DMS 273 (cell line): ENCODE data around the gene SMAD4.
"Not testable (repeated sequence)": the region's sequence is repeated elsewhere in the genome, so short reads cannot be mapped to it uniquely, and the experiment has no call there.

Experiments used
- DNase-seq: peaks from one replicate; lab custom pipeline; 2025; ENCODE audit not compliant: unreplicated experiment; lab: John Stamatoyannopoulos, UW

Gene SMAD4

GRCh38 chr18:51029694-51030536 lies at the start of gene SMAD4:
SMAD4 (plus strand) TSS chr18:51030213; CDS start chr18:51047047, 16,834 bp downstream.
- DNase-seq = peak; percentile 98

DNA sequence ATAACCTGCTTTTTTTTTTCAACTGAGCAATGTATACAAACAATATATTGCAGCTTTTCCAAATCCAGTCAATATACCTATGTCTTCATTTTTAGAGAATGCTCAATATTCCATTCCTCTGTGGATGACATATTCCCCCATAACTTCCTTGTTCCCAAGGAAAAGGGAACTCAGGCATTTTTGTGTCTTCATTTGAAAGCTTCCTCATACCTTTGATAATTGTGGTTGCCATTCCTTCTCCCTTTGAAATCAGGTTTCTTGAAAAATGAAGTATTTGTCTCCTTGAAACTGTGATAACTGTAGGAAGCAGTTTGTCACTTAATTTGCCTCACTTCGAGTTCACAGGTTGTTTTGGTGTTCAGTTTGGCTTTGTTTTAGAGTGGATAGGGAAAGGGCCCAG lies 48.6 kb upstream of the SMAD4 start:
- DNase-seq = no peak

GRCh38 chr18:50982086-50982801 lies 47.8 kb upstream of the SMAD4 start:
- DNase-seq = peak; percentile 96

GRCh38 chr18:50982802-50983179 lies 47.2 kb upstream of the SMAD4 start:
- DNase-seq = peak; percentile 96

- peak; percentile 83 for DNase-seq
These were observed 43.5 kb upstream of the SMAD4 start for GRCh38 chr18:50986360-50987087.

DNA sequence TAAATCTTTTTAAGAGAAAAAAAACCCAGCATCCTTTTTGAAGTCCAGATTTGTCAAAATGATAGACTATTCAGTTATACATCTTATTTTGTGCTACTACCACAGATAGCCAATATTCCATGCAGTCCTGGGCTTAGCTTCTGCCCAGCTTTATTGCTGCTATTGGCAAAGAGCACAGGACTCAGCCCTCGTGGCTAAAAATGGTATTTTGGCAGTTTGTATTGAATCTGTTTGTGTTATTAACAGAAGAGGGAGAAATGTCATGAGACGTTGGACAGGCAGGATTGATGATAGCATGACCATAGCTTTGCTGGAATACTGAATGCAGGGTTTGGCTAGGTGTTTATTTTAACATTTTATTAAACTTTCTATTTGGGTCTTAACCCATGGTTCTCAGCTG lies 42.8 kb upstream of the SMAD4 start:
- peak; percentile 46 for DNase-seq

GRCh38 chr18:50989711-50990110 lies 40.3 kb upstream of the SMAD4 start:
- DNase-seq = no peak

- DNase-seq = peak; percentile 38
These were observed 37.7 kb upstream of the SMAD4 start for GRCh38 chr18:50992351-50992762.

- DNase-seq = no peak
These were observed 36.0 kb upstream of the SMAD4 start for GRCh38 chr18:50994031-50994430.

GRCh38 chr18:51003174-51003573 lies 26.8 kb upstream of the SMAD4 start:
- not testable (repeated sequence) for DNase-seq

DNA sequence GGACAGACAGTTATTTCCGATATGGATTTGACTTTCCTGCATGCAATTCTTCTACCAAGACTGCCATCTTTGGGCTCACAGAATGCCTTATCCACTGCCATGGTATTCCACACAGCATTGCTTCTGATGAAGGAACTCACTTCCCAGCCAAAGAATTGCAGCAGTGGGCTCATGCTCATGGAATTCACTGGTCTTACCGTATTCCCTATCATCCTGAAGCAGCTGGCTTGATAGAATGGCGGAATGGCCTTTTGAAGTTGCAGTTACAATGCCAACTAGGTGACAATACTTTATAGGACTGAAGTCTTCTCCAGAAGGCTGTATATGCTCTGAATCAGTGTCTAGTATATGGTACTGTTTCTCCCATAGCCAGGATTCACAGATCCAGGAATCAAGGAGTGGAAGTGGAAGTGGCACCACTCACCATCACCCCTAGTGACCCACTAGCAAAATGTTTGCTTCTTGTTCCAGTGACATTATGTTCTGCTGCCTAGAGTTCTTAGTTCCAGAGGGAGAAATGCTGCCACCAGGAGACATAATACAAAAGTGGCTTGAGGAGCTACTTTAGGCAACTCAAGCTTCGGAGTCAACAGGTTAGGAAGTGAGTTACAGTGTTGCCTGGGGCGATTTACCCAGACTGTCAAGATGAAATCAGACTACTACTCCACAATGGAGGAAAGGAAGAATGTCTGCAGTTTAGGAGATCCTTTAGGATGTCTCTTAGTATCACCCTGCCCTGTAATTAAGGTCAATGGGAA lies 23.8 kb upstream of the SMAD4 start:
- DNase-seq = no peak

GRCh38 chr18:51006948-51007789 lies 22.8 kb upstream of the SMAD4 start:
- no peak for DNase-seq

- no peak for DNase-seq
These were observed 22.2 kb upstream of the SMAD4 start for GRCh38 chr18:51007790-51008139.

DNA sequence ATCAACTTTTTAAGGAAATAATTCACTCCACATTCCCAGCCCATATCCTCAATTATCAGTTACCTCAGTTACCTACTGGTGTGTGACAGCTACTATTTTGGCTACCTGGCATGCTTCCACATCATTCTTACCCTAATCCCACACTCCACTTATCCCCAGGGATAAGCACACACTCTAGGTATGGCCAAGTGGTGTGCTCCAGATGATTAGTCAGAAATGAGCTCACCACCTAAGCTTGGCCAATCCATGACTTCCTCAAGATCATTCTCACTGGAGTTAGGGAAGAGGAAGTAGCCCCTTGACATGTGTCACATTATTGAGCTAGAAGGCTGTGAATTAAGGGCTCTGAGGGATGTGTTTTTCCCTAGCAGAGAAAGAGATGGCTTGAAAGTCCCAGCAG lies 20.9 kb upstream of the SMAD4 start:
- peak; percentile 59 for DNase-seq

DNA sequence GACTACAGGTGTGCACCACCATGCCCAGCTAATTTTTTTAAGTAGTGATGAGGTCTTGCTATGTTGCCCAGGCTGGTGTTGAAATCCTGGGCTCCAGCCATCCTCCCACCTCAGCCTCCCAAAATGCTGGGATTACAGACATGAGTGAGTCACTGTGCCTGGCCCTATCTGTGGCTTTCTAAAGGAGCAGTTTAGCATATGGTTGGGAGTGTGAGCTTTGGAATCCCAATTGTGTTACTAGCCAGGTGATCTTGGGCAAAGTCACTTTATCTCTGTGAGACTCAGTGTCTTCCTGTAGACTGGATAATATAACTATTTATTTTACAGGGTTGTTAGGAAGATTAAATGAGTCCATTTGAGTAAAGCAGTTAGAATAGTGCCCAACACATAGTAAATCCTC lies 19.8 kb upstream of the SMAD4 start:
- DNase-seq = peak; percentile 24

DNA sequence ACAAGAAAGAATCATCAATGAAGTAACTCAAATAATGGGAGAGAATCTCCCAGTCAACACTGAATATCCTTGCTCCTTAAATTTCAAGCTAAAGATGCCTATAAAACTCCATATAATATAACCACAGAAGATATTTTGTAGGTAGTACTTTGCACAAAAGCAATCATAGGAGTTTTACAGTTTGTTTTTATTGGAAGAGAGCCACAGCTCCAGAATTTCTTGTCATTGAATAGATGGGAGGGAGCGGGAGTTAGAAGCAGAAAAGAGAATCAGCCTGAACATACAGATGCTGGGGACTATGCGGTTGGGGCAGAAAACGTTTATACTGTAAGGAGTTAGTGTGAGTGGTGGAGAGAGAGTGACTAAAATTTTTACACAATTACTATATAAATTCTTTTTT lies 18.3 kb upstream of the SMAD4 start:
- DNase-seq = peak; percentile 47

- DNase-seq = no peak
These were observed 17.6 kb upstream of the SMAD4 start for GRCh38 chr18:51012441-51012840.

DNA sequence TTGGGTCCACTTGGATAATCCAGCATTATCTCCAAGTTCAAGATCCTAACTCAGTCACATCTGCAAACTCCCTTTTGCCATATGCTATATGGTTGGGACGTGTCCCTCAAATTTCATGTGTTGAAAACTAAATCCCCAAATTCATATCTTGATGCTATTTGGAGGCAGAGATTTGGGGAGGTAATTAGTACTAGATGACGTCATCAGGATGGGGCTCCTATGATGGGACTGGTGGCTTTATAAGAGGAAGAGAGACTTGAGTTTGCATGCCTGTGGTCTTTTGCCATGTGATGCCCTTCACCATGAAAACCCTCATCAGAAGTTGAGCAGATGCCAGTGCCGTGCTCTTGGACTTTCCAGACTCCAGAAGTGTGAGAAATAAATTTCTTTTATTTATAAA lies 16.8 kb upstream of the SMAD4 start:
- DNase-seq = no peak

DNA sequence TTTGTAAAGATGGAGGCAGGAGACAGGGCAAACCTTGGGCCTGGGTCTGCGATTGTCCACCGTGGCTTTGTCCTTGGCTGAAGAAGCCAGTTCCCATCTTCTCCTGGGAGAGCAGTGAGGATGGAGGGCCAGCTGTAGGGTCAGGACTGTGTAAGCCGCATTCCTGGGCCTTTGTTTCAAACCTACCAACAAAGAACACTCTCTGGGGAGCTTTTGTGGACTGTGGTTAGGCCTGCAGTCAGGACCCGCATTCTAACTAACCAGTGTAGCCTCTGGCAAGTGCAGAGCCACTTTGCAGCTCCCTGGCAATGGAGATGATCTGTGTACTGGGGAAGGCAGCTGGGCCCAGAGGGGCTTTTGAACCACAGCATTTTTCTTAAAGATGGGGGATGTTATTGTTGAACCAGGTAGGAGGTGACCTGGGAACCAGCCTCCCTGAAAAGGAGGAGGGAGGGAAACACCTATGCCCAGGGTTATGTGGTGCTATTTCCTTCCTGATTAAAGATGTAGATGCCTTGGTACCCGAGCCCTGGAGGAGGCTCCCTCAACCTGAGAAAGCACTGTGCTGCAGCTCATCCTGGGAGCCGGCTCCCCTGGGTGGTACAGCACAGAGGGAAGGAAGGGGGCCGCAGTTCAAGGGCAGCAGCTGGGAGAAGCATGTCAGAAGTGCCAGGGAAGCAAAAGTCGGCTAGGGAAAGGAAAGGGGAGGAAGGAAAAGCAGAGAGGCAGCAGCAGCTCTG lies 12.7 kb upstream of the SMAD4 start:
- no peak for DNase-seq
